T-cell (primary cell): Measurements from ENCODE around the gene EPS8L1. TPM values are rescaled to one million over a fixed set of nuclear protein-coding genes. Genes with fewer than 3 reads are reported as not detected.

ENCODE experiments used
- total RNA-seq, 35 experiments: library from RNA in 6 of 35; stranded (reverse) in 6 of 35; fragments of 120-200 nt in 1 of 35; gene quantifications; one replicate each; pipeline versions ENCODE4 v1.2.1 to v1.2.4 and lab custom pipeline; 2013 to 2026

The EPS8L1 gene
- total RNA-seq, 5 donors from 2014 or later (not counting 1 experiment from before 2014, with no cell fraction given), result 1.1 to 3.5 (median 2.0) TPM

Other genes starting within 250 kb of the EPS8L1 start
- gene KIR2DS4, start 243.2 kb upstream of the EPS8L1 start, total RNA-seq, result 1 to 10 TPM in 1 of 5 donors, under 1 TPM in 3, not detected in 1; 0.53 to 1.5 (median 0.80) TPM
- 10 to 100 TPM in 1 of 5 donors, 1 to 10 TPM in 2, under 1 TPM in 2; 0.61 to 12.5 (median 1.2) TPM for gene KIR3DL2, start 225.4 kb upstream of the EPS8L1 start, total RNA-seq
- gene FCAR, start 201.6 kb upstream of the EPS8L1 start, total RNA-seq, result under 1 TPM in 1 of 5 donors, not detected in 4; 0.68 TPM
- gene NCR1, start 169.7 kb upstream of the EPS8L1 start, total RNA-seq, result 10 to 100 TPM in 1 of 5 donors, 1 to 10 TPM in 4; 2.1 to 16.2 (median 3.3) TPM
- gene NLRP7, start 128.3 kb upstream of the EPS8L1 start, total RNA-seq, result not detected
- gene NLRP2, start 109.5 kb upstream of the EPS8L1 start, total RNA-seq, result 1 to 10 TPM; 1.2 to 9.8 (median 6.5) TPM
- gene GP6, start 37.6 kb upstream of the EPS8L1 start, total RNA-seq, result under 1 TPM in 4 of 5 donors, not detected in 1; 0.33 to 0.55 (median 0.47) TPM
- 10 to 100 TPM; 12.4 to 35.8 (median 21.6) TPM for gene RDH13, start 12.7 kb upstream of the EPS8L1 start, total RNA-seq
- gene PPP1R12C, start 41.8 kb downstream of the EPS8L1 start, total RNA-seq, result 100 to 1,000 TPM; 129 to 197 (median 173) TPM
- gene TNNT1, start 73.3 kb downstream of the EPS8L1 start, total RNA-seq, result under 1 TPM in 2 of 5 donors, not detected in 3; 0.36 to 0.76 TPM
- not detected for gene TNNI3, start 81.9 kb downstream of the EPS8L1 start, total RNA-seq
- not detected for gene DNAAF3, start 90.7 kb downstream of the EPS8L1 start, total RNA-seq
- 1 to 10 TPM in 2 of 5 donors, not detected in 3; 2.7 to 2.9 TPM for gene SYT5, start 104.4 kb downstream of the EPS8L1 start, total RNA-seq
- 1 to 10 TPM in 1 of 5 donors, under 1 TPM in 2, not detected in 2; 0.16 to 1.1 (median 0.51) TPM for gene PTPRH, start 133.6 kb downstream of the EPS8L1 start, total RNA-seq
- 10 to 100 TPM; 10.6 to 22.4 (median 18.2) TPM for gene TMEM86B, start 152.9 kb downstream of the EPS8L1 start, total RNA-seq
- gene PPP6R1, start 183.1 kb downstream of the EPS8L1 start, total RNA-seq, result 100 to 1,000 TPM; 173 to 208 (median 194) TPM
- gene HSPBP1, start 204.2 kb downstream of the EPS8L1 start, total RNA-seq, result 10 to 100 TPM; 16.8 to 27.6 (median 24.7) TPM
- 1 to 10 TPM; 2.9 to 5.8 (median 3.9) TPM for gene BRSK1, start 208.1 kb downstream of the EPS8L1 start, total RNA-seq
- under 1 TPM in 1 of 5 donors, not detected in 4; 0.47 TPM for gene TMEM150B, start 249.5 kb downstream of the EPS8L1 start, total RNA-seq